LoVo (cell line): ENCODE results near the gene ABHD2.
"Not testable (repeated sequence)": the region's sequence is repeated elsewhere in the genome, so short reads cannot be mapped to it uniquely, and the experiment has no call there.

ENCODE experiments used
- DNase-seq: peaks from one replicate; pipeline ENCODE4 v3.0.0-alpha.2; 2016; ENCODE audit warnings: low spot score

The ABHD2 gene

DNA sequence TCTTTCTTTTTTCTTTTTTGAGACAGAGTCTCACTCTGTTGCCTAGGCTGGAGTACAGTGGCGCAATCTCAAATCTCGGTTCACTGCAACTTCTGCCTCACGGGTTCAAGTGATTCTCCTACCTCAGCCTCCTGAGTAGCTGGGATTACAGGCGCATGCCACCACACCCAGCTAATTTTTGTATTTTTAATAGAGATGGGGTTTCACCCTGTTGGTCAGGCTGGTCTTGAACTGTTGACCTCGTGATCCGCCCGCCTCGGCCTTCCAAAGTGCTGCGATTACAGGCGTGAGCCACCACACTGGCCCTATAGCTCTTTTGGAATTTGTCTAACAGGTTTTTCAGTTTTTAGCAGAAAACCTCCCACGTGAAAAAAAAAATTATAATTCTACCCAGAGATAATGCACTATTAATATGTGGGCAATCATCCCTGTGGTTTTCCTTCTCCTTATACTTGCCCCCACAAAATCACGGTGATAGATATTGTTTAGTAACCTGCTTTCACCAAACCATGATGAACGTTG lies 32.3 kb downstream of the ABHD2 start:
- not testable (repeated sequence) for DNase-seq

- DNase-seq: peak; percentile 82
These were observed 33.2 kb downstream of the ABHD2 start for GRCh38 chr15:89121414-89121813.

GRCh38 chr15:89122505-89123180 lies 34.4 kb downstream of the ABHD2 start:
- DNase-seq: no peak

- no peak for DNase-seq
These were observed 34.9 kb downstream of the ABHD2 start for GRCh38 chr15:89123181-89123525.

DNA sequence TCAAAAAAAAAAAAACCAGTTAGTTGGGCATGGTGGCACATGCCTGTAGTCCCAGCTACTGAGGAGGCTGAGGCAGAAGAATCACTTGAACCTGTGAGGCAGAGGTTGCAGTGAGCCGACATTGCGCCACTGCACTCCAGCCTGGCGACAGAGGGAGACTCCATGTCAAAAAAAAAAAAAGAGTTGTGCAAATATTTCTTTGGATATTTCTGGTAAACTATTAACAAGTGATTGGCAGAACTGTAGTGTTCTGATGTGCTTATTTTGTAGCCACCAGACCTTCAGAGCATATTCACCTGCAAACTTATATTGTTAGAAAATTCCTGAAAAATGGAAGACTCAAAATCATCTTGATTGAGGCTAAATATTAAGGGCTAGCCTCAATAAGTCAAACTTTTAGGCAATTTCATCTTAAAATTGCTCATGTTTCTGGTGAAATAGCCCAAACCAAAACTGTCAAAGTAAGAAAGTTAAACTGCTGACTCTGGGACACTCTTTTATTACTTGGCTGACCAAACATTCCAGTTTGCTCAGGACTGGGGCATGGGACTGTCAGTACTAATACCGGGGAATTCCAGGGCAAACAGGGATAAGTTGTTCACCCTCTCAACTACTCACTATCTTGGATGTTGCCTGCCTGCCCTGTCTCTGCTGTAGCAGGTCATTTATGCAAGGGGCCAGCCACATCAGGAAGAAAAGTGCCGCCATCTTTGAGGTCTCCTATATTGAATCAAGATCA lies 37.0 kb downstream of the ABHD2 start:
- no peak for DNase-seq

DNA sequence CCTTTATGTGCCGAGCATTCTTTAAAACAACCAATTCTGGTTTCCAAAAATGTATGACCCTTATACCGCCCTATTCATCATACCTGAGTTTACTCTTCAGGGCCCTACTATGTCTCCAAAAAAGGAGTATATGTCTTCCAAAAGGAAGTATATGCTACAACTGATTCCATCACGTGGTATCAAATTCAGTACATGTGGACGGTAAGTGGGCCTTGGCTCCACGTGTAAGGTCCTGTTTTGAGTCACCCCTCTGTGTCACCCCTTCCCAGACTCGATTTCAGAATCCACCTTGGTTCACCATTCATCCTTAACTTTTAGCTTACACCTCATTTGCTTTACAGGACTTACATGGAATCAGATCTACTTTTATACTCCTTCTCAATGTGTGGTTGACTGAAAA lies 37.8 kb downstream of the ABHD2 start:
- DNase-seq: no peak

GRCh38 chr15:89127054-89127702 lies 38.9 kb downstream of the ABHD2 start:
- no peak for DNase-seq

DNA sequence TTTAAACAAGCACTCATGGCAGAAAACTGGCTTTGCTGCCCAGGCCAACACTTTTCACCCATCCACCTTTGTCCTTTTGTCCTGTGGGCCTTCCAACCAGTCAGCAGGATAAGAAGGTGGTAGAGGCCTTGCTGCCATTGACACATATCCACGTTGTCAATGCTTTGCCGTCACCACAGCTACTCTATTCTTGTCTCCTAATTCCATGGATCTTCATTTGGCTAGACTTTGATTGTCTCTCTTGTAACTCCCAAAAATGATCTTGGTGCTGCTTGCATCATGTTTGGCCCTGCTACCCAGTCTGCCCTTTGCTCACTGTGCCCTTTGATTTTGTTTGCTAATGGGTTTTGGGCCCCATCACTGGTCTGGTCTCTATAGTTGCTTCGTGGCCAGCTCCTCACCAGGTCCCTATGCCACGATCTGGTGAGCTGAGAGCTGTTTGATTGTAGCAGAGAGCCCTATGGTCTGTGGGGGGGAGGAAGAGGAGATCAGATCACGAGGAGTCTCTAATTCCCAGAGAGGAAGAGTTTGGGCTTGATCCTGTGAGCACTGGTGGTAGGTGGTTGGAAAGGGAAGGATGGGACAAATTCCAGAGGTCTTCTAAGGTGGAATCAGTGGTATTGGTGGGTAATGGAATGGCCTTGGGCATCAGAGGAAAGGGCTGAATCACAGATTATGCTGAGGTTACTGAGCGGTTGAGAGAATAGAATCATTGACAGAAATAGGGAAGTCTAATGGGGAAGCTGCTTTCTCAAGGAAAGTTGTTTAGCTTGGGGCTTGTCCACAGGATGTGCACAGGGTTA lies 40.3 kb downstream of the ABHD2 start:
- no peak for DNase-seq

DNA sequence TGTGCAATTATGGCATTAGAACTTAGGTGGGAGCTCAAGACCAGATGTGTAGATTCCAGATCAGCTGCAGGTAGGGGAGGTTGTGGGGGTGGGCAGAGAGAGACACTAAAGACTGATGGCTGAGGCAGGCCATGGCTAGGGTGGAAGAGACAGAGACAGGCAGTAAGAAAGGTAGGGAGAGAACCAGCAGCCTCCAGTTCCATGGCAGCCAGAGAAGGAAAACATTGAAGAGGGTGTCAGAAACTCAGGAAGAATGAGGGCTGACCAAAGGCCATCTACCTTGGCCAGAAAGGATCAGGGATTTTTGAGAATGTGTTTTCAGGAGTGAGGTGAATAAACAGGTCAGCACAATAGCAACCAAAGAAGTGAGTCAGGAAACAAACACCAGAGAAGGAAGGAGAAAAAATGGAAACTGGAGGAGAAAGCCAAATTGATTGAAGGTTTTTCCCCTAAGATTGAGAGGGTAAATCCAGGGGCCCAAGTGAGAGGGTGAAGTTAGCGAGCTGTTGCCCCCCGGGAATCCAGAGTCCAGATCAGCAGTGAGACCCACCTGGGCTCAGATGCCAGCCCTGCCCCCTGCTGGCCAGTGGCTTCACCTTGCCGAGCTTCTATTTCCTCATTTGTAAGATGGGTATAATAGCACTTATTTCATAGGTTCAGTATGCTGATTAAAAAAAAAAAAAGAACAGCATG lies 41.0 kb downstream of the ABHD2 start:
- peak; percentile 37 for DNase-seq

DNA sequence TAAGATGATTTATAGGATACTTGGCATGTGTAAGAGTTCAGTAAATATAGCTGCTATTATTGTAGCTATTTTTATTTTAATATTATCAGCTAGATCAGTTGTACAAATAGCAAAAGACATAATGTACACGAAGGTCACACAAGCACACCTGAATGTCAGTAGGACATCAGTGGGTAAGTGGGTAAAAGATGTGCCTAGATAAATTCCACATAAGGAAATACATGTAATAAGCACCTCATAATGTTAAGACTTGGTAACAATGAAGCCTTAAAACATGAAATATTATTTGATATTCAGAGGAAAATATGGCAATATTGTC lies 41.5 kb downstream of the ABHD2 start:
- DNase-seq: no peak

GRCh38 chr15:89130201-89130600 lies 41.9 kb downstream of the ABHD2 start:
- DNase-seq: no peak

DNA sequence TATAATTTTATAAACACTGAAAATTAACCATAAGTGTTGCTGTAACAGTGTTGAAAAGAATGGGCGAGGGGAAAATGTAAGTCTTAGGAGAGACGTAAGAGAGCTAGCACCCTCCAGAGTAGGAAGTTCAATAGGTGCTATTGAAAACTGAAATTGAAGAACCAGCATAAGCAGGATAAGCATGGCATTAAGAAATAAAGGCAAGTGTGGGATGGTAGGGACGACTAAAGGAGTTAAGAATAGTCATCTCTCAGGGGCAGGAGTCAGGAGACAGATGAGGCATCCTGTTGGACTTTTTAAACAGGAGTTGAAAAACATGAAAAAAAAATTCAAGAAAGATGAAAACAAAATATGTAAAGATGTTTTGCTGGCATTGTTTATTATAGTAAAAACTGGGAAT lies 43.5 kb downstream of the ABHD2 start:
- no peak for DNase-seq

DNA sequence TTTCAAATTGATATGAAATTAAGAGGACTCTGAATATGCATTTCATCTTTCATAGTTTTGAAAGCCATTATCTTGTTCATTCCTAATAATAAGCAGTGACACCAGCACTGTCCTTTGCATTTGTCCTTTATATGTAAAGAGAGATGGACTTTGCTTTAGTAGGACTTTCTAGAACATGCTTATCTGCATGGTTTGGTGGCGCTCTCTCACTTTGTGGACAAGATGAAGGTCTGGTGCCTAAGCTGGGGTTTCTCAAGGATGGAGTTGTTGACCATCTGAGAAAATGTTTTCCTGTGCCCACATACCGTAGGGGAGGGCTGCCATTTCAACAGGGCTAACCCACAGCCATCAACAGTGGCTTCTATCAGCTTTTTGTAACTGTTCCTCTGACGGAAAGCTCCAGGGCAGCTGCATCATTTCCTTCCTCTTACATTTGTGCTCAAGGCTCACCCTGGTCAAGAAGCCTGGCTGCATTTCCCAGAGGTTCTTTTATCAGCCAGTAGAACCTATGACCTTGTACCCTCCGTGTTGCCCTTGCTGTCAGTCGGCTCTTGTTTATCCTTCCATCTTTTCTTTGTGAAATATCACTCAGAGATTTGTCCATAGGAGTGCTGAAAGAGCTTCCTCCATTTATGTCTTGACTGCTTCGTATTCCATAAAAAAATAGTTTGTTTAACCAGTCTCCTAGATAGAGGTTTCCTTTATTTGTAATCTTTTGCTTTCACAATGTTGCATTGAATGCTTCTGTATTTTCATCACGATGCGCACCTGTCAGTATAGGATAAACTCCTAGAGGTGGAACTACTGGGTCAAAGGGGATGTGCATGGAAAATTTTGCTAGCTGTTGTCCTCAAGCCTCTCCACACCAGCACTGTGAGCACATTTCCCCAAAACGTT lies 44.6 kb downstream of the ABHD2 start:
- no peak for DNase-seq

GRCh38 chr15:89135387-89136077 lies 47.3 kb downstream of the ABHD2 start:
- DNase-seq: not testable (repeated sequence)

DNA sequence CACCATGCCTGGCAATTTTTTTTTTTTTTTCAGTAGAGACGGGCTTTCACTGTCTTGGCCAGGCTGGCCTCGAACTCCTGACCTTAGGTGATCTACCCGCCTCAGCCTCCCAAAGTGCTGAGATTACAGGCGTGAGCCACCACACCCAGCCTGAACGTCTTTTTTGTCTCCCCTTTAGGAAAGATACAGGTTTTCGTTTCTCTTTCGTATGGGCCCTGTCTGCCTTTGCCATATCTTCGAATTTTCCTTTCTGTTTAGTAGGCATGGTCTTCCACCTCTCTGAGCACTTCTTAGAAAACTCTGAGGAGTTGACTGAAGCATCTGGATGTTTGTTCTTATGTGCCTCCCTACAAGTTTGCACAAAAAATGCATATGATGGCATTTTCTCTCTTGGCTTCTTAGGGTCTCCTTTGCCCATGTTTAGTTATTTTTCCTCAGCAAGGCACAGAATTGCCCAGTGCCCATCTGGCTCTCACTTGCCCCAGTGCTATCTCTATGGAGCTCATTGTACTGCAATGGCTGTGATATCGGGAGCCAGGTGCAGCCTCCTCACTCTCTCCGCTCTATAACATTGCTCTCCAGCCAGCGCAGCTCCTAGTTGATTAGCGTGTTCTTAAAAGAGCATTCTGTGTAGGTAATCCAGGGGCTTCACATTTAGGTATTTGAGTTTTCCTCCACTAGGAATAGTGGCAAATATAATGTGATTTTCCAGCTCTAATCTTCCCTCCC lies 48.0 kb downstream of the ABHD2 start:
- DNase-seq: no peak

DNA sequence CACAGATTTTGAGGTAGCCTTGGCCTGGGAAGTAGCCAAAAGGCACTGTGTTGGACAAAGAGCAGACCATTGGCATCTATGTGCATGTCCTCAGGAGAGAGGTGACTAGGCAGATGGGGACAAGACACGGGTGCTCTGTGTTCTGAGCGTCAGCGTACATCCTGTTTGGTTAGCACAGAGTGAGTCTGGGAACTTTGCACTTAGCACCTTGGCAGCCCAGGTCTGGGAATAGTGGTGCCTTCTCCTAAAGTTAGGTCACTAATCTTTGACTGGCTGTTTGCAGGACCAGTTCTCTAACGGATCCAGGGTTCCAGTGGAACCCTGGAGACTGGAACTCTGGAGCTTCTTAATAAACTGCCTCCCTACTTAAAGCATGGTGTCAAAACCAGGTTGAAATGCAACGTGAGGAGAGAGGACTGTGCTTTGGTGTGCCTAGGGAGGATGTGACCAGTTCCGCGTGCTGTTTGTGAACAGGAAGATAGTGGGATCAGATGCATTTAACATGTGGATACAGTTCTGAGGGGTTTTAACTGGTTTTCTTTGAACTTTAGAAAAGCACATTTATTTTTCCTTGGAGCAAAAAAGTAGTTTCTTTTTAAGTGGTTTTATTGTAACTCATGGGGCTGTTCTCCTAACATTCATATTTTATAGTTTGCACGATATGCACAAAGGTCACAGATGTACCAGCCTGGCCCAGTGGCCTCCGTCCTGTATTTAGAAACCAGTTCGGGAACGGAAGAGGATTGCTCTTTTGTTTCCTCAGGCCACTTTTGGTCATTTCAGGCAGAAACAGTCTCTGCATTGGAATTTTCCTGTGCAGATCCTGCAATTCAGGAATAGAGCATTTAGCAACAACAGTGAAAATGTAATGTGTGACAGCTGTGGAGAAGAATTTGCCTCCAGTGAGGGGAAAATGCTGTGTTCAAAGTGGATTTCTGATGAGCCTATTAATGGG lies 48.8 kb downstream of the ABHD2 start:
- no peak for DNase-seq

GRCh38 chr15:89137926-89138325 lies 49.7 kb downstream of the ABHD2 start:
- DNase-seq: no peak

DNA sequence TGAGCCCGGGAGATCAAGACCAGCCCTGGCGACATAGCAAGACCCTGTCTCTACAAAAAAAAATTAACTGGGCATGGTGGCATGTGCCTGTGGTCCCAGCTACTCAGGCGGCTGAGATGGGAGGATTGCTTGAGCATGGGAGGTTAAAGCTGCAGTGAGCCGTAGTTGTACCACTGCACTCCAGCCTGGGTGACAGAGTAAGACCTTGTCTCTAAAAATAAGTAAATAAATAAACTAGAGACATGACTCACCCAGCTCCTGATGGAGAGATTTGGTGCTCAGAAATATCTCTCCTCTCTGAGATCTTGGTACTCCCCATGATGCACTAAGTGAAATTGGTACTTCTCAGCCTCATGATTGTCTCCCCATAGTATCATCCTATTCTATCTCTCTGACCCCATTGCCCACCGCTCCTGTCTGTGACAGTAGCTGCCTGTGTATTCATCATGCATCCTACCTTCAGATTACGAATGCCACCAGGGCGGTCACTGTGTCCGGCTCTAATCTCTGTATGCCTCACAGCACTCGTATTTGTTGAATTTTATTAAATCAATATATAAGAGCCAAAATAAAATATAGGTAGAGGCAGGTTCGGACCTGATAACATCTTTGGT lies 50.9 kb downstream of the ABHD2 start:
- no peak for DNase-seq
